ENCODE measurements around the gene CLPTM1L.

Gene CLPTM1L

DNA sequence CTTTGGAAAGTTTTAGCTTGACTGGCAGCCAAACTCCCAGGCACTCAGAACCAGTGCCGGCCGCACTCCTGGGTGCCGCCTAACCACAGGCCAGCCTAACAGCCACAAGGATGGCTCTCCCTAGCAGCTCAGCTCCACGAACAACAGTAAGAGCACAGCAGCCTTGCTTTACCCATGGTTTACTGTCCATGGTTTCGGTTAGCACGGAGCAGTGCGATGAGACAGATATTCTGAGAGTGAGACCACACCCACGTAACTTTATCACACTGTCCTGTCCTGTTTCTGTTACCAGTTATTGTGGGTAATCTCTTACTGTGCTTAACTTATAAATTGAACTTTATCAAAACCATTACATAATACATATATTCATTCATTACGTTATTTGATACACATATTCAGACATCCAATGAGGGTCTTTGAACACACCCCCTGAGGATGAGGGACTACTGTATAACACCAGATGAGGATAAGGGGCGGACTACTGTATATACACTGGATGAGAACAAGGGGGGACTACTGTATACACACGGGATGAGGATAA, 12.4 kb downstream of the CLPTM1L start:
- Histone ChIP-seq H3K36me3 (ENCODE audit: control insufficient read depth in 1 of 2, insufficient read depth in 2 of 2, low read depth in 1 of 2, low read length in 2 of 2) (peaks cover 75 to 78% of the 10 kb centered on the region in 2 experiments), H3K9me3 (ENCODE audit: control insufficient read depth, low read length) (no peaks in the 10 kb centered on the region), H3K79me1 (replicated peaks; ENCODE audit: low read length, poor library complexity, severe bottlenecking) (peaks cover 37% of the 10 kb centered on the region), H2BK12ac (ENCODE audit: low read length in 2 of 2) (no peak overlapping the region), H2AK5ac (ENCODE audit: low read length, severe bottlenecking) (no peak overlapping the region), H2BK5ac (ENCODE audit: low read depth, low read length, poor library complexity, severe bottlenecking) (no peak overlapping the region), H3K4me1 (ENCODE audit: control insufficient read depth, insufficient read depth, low read depth, low read length) (peaks cover 4% of the 10 kb centered on the region), H4K8ac (ENCODE audit: low read length) (no peak overlapping the region), H3K4ac (ENCODE audit: low read depth in 1 of 2, low read length in 2 of 2) (no peak overlapping the region), H2AFZ (ENCODE audit: low read depth, low read length) (no peak overlapping the region), H2BK120ac (ENCODE audit: low read depth, low read length) (no peak overlapping the region), H3K18ac (ENCODE audit: low read depth in 1 of 2, low read length in 2 of 2) (no peak overlapping the region), H3K14ac (ENCODE audit: low read length in 2 of 2) (no peak overlapping the region), H3K4me2 (ENCODE audit: low read length, poor library complexity, severe bottlenecking) (no peak overlapping the region), H3K9ac (ENCODE audit: low read length) (no peak overlapping the region), H3K23ac (ENCODE audit: low read length in 2 of 2) (no peak overlapping the region), H3K4me3 (ENCODE audit: insufficient read depth in 1 of 2, low read depth in 1 of 2, low read length in 2 of 2) (no peak overlapping the region), H3K27ac (ENCODE audit: low read length, poor library complexity, severe bottlenecking) (no peak overlapping the region), H3K27me3 (ENCODE audit: control insufficient read depth in 1 of 2, insufficient read depth in 1 of 2, low read length in 2 of 2) (no peaks in the 10 kb centered on the region), H4K91ac (ENCODE audit: low read length) (no peak overlapping the region), H2BK15ac (ENCODE audit: low read depth, poor library complexity, severe bottlenecking) (no peak overlapping the region)
- DNase-seq: no peak
- WGBS: 92% methylated on average over 10 of the region's 11 CpGs

GRCh38 chr5:1331861-1332405, 13.0 kb downstream of the CLPTM1L start:
- H4K91ac ChIP-seq (ENCODE audit: low read length): no peak overlapping the region
- H3K23ac ChIP-seq (ENCODE audit: low read length in 2 of 2): no peak overlapping the region
- peaks cover 32% of the 10 kb centered on the region for H3K79me1 ChIP-seq (replicated peaks; ENCODE audit: low read length, poor library complexity, severe bottlenecking)
- no peak overlapping the region for H3K4ac ChIP-seq (ENCODE audit: low read depth in 1 of 2, low read length in 2 of 2)
- H3K27ac ChIP-seq (ENCODE audit: low read length, poor library complexity, severe bottlenecking): no peak overlapping the region
- no peak overlapping the region for H2AFZ ChIP-seq (ENCODE audit: low read depth, low read length)
- no peaks in the 10 kb centered on the region for H3K9me3 ChIP-seq (ENCODE audit: control insufficient read depth, low read length)
- no peak overlapping the region for H2BK5ac ChIP-seq (ENCODE audit: low read depth, low read length, poor library complexity, severe bottlenecking)
- DNase-seq: no peak
- H3K14ac ChIP-seq (ENCODE audit: low read length in 2 of 2): no peak overlapping the region
- no peak overlapping the region for H3K9ac ChIP-seq (ENCODE audit: low read length)
- peaks cover 1% of the 10 kb centered on the region for H3K4me1 ChIP-seq (ENCODE audit: control insufficient read depth, insufficient read depth, low read depth, low read length)
- H2AK5ac ChIP-seq (ENCODE audit: low read length, severe bottlenecking): no peak overlapping the region
- H2BK120ac ChIP-seq (ENCODE audit: low read depth, low read length): no peak overlapping the region
- no peak overlapping the region for H3K18ac ChIP-seq (ENCODE audit: low read depth in 1 of 2, low read length in 2 of 2)
- H3K36me3 ChIP-seq (ENCODE audit: control insufficient read depth in 1 of 2, insufficient read depth in 2 of 2, low read depth in 1 of 2, low read length in 2 of 2): peaks cover 69 to 72% of the 10 kb centered on the region in 2 experiments
- no peaks in the 10 kb centered on the region for H3K27me3 ChIP-seq (ENCODE audit: control insufficient read depth in 1 of 2, insufficient read depth in 1 of 2, low read length in 2 of 2)
- no peak overlapping the region for H2BK12ac ChIP-seq (ENCODE audit: low read length in 2 of 2)
- H2BK15ac ChIP-seq (ENCODE audit: low read depth, poor library complexity, severe bottlenecking): no peak overlapping the region
- no peak overlapping the region for H4K8ac ChIP-seq (ENCODE audit: low read length)
- 97% methylated on average over 11 of the region's 11 CpGs for WGBS
- H3K4me2 ChIP-seq (ENCODE audit: low read length, poor library complexity, severe bottlenecking): no peak overlapping the region
- no peak overlapping the region for H3K4me3 ChIP-seq (ENCODE audit: insufficient read depth in 1 of 2, low read depth in 1 of 2, low read length in 2 of 2)

GRCh38 chr5:1330847-1331831, 13.8 kb downstream of the CLPTM1L start:
- no peak overlapping the region for H2AFZ ChIP-seq (ENCODE audit: low read depth, low read length)
- H3K27ac ChIP-seq (ENCODE audit: low read length, poor library complexity, severe bottlenecking): no peak overlapping the region
- H3K18ac ChIP-seq (ENCODE audit: low read depth in 1 of 2, low read length in 2 of 2): no peak overlapping the region
- H3K4me2 ChIP-seq (ENCODE audit: low read length, poor library complexity, severe bottlenecking): no peak overlapping the region
- no peak overlapping the region for H2AK5ac ChIP-seq (ENCODE audit: low read length, severe bottlenecking)
- peaks cover 26% of the 10 kb centered on the region for H3K79me1 ChIP-seq (replicated peaks; ENCODE audit: low read length, poor library complexity, severe bottlenecking)
- no peak overlapping the region for H3K23ac ChIP-seq (ENCODE audit: low read length in 2 of 2)
- no peak overlapping the region for H2BK120ac ChIP-seq (ENCODE audit: low read depth, low read length)
- no peak overlapping the region for H4K91ac ChIP-seq (ENCODE audit: low read length)
- peaks cover 61 to 64% of the 10 kb centered on the region in 2 experiments for H3K36me3 ChIP-seq (ENCODE audit: control insufficient read depth in 1 of 2, insufficient read depth in 2 of 2, low read depth in 1 of 2, low read length in 2 of 2)
- H2BK5ac ChIP-seq (ENCODE audit: low read depth, low read length, poor library complexity, severe bottlenecking): no peak overlapping the region
- no peaks in the 10 kb centered on the region for H3K27me3 ChIP-seq (ENCODE audit: control insufficient read depth in 1 of 2, insufficient read depth in 1 of 2, low read length in 2 of 2)
- peaks cover under 1% of the 10 kb centered on the region for H3K4me1 ChIP-seq (ENCODE audit: control insufficient read depth, insufficient read depth, low read depth, low read length)
- no peak overlapping the region for H3K14ac ChIP-seq (ENCODE audit: low read length in 2 of 2)
- H4K8ac ChIP-seq (ENCODE audit: low read length): no peak overlapping the region
- no peak overlapping the region for H2BK15ac ChIP-seq (ENCODE audit: low read depth, poor library complexity, severe bottlenecking)
- H2BK12ac ChIP-seq (ENCODE audit: low read length in 2 of 2): no peak overlapping the region
- DNase-seq: no peak
- WGBS: 97% methylated on average over 35 of the region's 35 CpGs
- H3K4me3 ChIP-seq (ENCODE audit: insufficient read depth in 1 of 2, low read depth in 1 of 2, low read length in 2 of 2): no peak overlapping the region
- H3K4ac ChIP-seq (ENCODE audit: low read depth in 1 of 2, low read length in 2 of 2): no peak overlapping the region
- no peaks in the 10 kb centered on the region for H3K9me3 ChIP-seq (ENCODE audit: control insufficient read depth, low read length)
- no peak overlapping the region for H3K9ac ChIP-seq (ENCODE audit: low read length)

DNA sequence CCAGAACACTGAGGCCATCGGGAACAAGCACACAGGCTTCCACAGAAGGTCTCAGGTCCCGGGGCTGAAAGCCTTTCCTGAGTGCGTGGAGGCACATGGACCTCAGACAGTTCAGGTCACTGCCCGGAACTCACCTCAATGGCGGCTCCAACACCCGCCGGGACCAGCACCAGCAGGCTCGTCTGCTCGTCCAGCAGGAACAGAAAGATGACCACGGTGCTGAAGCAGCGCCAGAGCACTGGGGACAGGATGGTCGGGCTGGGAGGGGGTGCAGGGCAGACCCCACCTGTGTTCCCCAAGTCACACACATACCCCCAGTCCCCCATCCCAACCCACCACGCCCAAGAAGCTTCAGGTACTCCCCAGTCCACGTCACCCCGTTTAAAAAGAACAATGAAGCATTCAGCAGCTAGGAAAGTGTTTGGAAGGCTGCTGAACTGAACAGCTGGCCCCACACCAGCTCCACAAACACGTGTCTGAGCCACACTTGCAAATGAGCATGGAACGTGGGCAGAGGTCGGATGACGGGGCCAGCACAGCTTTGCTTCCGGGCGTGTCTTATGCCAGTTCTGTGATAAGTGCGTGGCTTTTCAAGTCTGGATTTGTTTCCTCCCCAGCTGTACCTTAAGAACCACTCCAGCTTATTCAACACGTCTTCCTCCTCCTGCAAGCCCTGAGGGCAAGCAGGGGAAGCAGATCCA, 14.6 kb downstream of the CLPTM1L start:
- Histone ChIP-seq H3K4me1 (ENCODE audit: control insufficient read depth, insufficient read depth, low read depth, low read length) (peaks cover 5% of the 10 kb centered on the region), H4K8ac (ENCODE audit: low read length) (no peak overlapping the region), H3K4me3 (ENCODE audit: insufficient read depth in 1 of 2, low read depth in 1 of 2, low read length in 2 of 2) (no peak overlapping the region), H3K9ac (ENCODE audit: low read length) (no peak overlapping the region), H2BK12ac (ENCODE audit: low read length in 2 of 2) (no peak overlapping the region), H4K91ac (ENCODE audit: low read length) (no peak overlapping the region), H3K27me3 (ENCODE audit: control insufficient read depth in 1 of 2, insufficient read depth in 1 of 2, low read length in 2 of 2) (no peaks in the 10 kb centered on the region), H3K4ac (ENCODE audit: low read depth in 1 of 2, low read length in 2 of 2) (no peak overlapping the region), H2AFZ (ENCODE audit: low read depth, low read length) (no peak overlapping the region), H2BK15ac (ENCODE audit: low read depth, poor library complexity, severe bottlenecking) (no peak overlapping the region), H2BK120ac (ENCODE audit: low read depth, low read length) (no peak overlapping the region), H3K4me2 (ENCODE audit: low read length, poor library complexity, severe bottlenecking) (no peak overlapping the region), H3K9me3 (ENCODE audit: control insufficient read depth, low read length) (no peaks in the 10 kb centered on the region), H3K23ac (ENCODE audit: low read length in 2 of 2) (no peak overlapping the region), H3K14ac (ENCODE audit: low read length in 2 of 2) (no peak overlapping the region), H3K27ac (ENCODE audit: low read length, poor library complexity, severe bottlenecking) (no peak overlapping the region), H2AK5ac (ENCODE audit: low read length, severe bottlenecking) (no peak overlapping the region), H3K36me3 (ENCODE audit: control insufficient read depth in 1 of 2, insufficient read depth in 2 of 2, low read depth in 1 of 2, low read length in 2 of 2) (peaks cover 56 to 64% of the 10 kb centered on the region in 2 experiments), H3K18ac (ENCODE audit: low read depth in 1 of 2, low read length in 2 of 2) (no peak overlapping the region), H3K79me1 (replicated peaks; ENCODE audit: low read length, poor library complexity, severe bottlenecking) (peaks cover 23% of the 10 kb centered on the region), H2BK5ac (ENCODE audit: low read depth, low read length, poor library complexity, severe bottlenecking) (no peak overlapping the region)
- 97% methylated on average over 23 of the region's 23 CpGs for WGBS
- DNase-seq: no peak

Measured in mesenchymal stem cell (in vitro differentiated cells and primary cell).